ENCODE data around the gene PPP1R15B.

Gene PPP1R15B

GRCh38 chr1:204455063-204455830, 43.6 kb upstream of the PPP1R15B start:
- ChIA-PET CTCF (interaction anchor here (0.7 to 21.8 kb wide), 6 partner anchors 7 to 57 kb away, joined by 3 to 369 read pairs (median 6); no protein-coding TSS in a partner anchor), POLR2A (no interaction called here)
- no peak for DNase-seq (ENCODE audit: low read depth, low spot score)

GRCh38 chr1:204454476-204454875, 42.9 kb upstream of the PPP1R15B start:
- ChIA-PET POLR2A (no interaction called here), CTCF (interaction anchor here (0.7 to 21.8 kb wide), 5 partner anchors 6 to 57 kb away, joined by 3 to 369 read pairs (median 9); no protein-coding TSS in a partner anchor)
- no peak overlapping the region for H3K4me3 ChIP-seq (ENCODE audit: low read depth, low read length)
- TF ChIP-seq CTCF (IDR thresholded peaks at IDR 0.05; ENCODE audit: insufficient read depth, low read length, missing control alignments): no peak
- DNase-seq (ENCODE audit: low read depth, low spot score): no peak

More at GRCh38 chr1:204455063-204455830, 43.6 kb upstream of the PPP1R15B start:
- H3K4me3 ChIP-seq (ENCODE audit: low read depth, low read length): no peak overlapping the region
- no peak for TF ChIP-seq CTCF (IDR thresholded peaks at IDR 0.05; ENCODE audit: insufficient read depth, low read length, missing control alignments)

GRCh38 chr1:204453141-204453772, 41.6 kb upstream of the PPP1R15B start:
- no peak for TF ChIP-seq CTCF (IDR thresholded peaks at IDR 0.05; ENCODE audit: insufficient read depth, low read length, missing control alignments)
- ChIA-PET POLR2A (no interaction called here), CTCF (interaction anchor here (1.3 to 21.8 kb wide), 5 partner anchors 5 to 50 kb away, joined by 3 to 369 read pairs (median 9); no protein-coding TSS in a partner anchor)
- H3K4me3 ChIP-seq (ENCODE audit: low read depth, low read length): no peak overlapping the region
- DNase-seq (ENCODE audit: low read depth, low spot score): no peak

- ChIA-PET CTCF (interaction anchor here (1.1 to 30.9 kb wide), 4 partner anchors 7 to 49 kb away, joined by 4 to 1052 read pairs (median 242); partner anchors contain the start of gene PIK3C2B), POLR2A (no interaction called here)
- no peak for DNase-seq (ENCODE audit: low read depth, low spot score)
- no peak for TF ChIP-seq CTCF (IDR thresholded peaks at IDR 0.05; ENCODE audit: insufficient read depth, low read length, missing control alignments)
- no peak overlapping the region for H3K4me3 ChIP-seq (ENCODE audit: low read depth, low read length)
Observed at GRCh38 chr1:204451352-204452124, 39.9 kb upstream of the PPP1R15B start.

GRCh38 chr1:204450461-204451257, 39.0 kb upstream of the PPP1R15B start:
- no peak overlapping the region for H3K4me3 ChIP-seq (ENCODE audit: low read depth, low read length)
- POLR2A ChIA-PET: no interaction called here
- TF ChIP-seq CTCF (IDR thresholded peaks at IDR 0.05; ENCODE audit: insufficient read depth, low read length, missing control alignments): no peak
- no peak for DNase-seq (ENCODE audit: low read depth, low spot score)
- CTCF ChIA-PET: interaction anchor here (1.1 to 30.9 kb wide), 5 partner anchors 8 to 50 kb away, joined by 3 to 1052 read pairs (median 115); partner anchors contain the start of gene PIK3C2B

All from AG04449 (cell line).